M059J (cell line): Measurements from ENCODE around the gene ZNF148. TPM values are rescaled to one million over a fixed set of nuclear protein-coding genes. Genes with fewer than 3 reads are reported as not detected.
"Not testable (repeated sequence)": the region's sequence is repeated elsewhere in the genome, so short reads cannot be mapped to it uniquely, and the experiment has no call there.

Source experiments
- DNase-seq: peaks from one replicate; pipeline ENCODE4 v3.0.0-alpha.2; 2012; ENCODE audit warnings: low read depth
- total RNA-seq: library from RNA; depleted of rRNA; stranded (reverse); fragments of >200 nt; shearing (Covaris generic); gene quantifications from 2 replicates; pipeline ENCODE4 v1.2.3, GENCODE V29; 2014

The ZNF148 gene
- total RNA-seq, 1 experiment from 2014 or later: 36.8 TPM

GRCh38 chr3:125374501-125374995 lies 577 bp downstream of the ZNF148 start:
- DNase-seq: peak; percentile 59

- DNase-seq: peak; percentile 48
Measured at GRCh38 chr3:125367403-125368230, 7.5 kb downstream of the ZNF148 start.

- no peak for DNase-seq
Measured at GRCh38 chr3:125366132-125366531, 9.0 kb downstream of the ZNF148 start.

GRCh38 chr3:125359700-125360099 lies 15.4 kb downstream of the ZNF148 start:
- DNase-seq: no peak

- DNase-seq: no peak
Measured at GRCh38 chr3:125358923-125359322, 16.2 kb downstream of the ZNF148 start.

GRCh38 chr3:125357837-125358236 lies 17.3 kb downstream of the ZNF148 start:
- no peak for DNase-seq

GRCh38 chr3:125357032-125357658 lies 18.0 kb downstream of the ZNF148 start:
- no peak for DNase-seq

DNA sequence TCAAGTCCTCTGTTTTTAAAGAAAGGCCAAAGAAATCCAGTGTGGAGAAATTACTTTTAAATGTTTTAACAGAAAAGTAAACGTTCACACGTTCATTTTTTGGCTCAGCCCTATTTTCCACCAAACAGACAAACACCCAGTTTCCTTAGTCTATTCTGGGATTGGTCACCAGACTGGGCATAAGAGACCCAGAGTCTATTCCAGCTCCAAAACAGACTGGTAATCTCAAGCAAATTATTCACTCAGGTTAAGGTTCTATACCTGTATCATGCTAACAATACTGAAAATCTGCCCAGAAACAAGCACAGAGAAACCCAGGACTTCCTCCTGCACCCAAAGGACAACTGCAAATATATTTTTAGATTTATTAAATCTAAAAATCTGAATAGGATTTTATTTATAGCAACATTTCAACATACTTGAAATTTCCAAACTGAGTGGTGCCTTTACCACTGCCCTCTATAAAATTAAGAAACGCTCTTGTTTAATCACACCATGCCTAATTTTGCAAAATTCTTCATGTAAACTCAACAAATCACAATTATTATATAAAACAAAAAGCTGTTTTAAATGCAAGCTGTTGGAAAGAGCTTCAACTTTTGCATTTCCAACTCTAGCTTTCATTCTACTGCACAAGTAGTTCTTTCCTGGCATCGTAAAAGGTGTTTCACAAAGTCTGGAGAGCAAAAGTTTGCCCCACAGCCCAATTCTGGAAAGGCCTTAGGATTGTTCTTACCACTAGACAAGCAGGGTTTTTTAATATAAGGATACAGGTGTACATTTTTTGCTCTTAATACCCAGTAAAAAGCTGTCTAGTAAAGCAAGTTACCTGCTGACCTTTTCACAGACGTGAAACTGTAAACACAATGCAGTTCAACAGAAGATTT lies 18.7 kb downstream of the ZNF148 start:
- DNase-seq: no peak

DNA sequence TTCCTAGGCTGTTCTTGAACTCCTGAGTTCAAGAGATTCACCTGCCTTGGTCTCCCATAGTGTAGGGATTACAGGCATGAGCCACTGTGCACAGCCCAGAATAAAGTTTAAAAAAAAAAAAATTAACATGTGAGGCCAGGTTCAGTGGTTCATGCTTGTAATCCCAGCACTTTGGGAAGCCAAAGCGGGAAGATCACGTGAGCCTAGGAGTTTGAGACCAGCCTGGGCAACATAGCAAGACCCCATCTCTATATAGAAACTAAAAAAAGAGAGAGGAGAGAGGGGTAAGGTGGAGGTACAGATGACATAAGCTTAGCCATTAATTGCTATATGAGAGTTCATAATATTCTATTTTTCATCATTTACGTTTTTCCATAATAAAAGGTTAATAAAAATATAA lies 21.5 kb downstream of the ZNF148 start:
- no peak for DNase-seq

GRCh38 chr3:125353128-125353527 lies 22.0 kb downstream of the ZNF148 start:
- DNase-seq: no peak

GRCh38 chr3:125351814-125352456 lies 23.2 kb downstream of the ZNF148 start:
- peak; percentile 40 for DNase-seq

DNA sequence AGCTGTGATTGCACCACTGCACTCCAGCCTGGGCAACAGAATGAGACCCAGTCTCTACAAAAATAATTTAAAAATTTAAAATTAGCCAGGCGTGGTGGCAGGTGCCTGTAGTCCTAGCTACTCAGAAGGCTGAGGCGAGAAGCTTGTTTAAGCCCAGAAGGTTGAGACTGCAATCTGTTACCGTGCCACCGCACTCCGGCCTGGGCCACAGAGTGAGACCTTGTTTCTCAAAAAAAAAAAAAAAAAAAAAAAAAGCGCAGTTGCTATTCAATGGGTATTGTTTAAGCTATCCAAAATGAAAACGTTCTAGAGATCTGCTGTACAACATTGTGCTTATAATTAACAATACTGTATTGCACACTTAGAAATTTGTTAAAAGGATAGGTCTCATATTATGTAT lies 24.0 kb downstream of the ZNF148 start:
- DNase-seq: no peak

DNA sequence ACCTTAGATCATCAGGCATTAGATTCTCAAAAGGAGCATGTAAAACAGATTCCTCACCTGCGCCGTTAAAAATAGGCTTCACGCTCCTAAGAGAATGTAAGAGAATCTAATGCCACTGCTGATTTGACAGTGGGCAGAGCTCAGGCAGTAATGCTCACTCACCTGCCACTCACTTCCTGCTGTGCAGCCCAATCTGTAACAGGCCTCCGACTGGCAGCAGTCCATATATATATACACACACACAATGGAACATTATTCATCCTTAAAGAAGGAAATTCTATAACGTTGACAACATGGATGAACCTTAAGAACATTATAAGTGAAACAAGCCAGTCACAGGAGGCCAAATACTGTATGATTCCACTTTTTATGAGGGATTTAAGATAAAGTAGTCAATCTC lies 24.5 kb downstream of the ZNF148 start:
- no peak for DNase-seq

GRCh38 chr3:125349556-125350165 lies 25.5 kb downstream of the ZNF148 start:
- no peak for DNase-seq

DNA sequence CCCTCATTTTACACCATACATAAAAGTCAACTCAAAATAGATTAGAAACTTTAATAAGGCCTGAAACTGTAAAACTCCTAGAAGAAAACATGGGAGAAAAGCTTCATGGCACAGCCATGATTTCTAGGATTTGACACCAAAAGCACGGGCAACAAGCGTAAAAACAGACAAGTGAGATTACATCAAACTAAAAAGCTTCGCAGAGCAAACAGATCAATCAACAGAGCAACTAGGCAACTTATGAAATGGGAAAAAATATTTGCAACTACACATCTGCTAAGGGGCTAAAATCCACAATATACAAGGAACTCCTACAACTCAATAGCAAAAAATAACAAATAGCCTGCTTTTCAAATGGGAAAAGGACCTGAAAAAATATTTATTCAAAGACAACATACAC lies 26.1 kb downstream of the ZNF148 start:
- no peak for DNase-seq

DNA sequence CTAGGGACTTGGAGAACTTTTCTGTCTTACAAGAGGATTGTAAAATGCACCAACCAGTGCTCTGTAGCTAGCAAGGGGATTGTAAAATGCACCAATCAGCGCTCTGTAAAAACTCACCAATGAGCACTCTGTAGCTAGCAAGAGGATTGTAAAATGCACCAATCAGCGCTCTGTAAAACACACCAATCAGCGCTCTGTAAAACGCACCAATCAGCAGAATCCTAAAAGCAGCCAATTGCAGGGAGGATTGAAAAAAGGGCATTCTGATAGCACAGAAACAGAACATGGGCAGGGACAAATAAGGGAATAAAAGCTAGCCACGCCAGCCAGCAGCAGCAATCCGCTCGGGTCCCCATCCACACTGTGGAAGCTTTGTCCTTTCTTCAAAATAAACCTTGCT lies 31.8 kb downstream of the ZNF148 start:
- DNase-seq: not testable (repeated sequence)

DNA sequence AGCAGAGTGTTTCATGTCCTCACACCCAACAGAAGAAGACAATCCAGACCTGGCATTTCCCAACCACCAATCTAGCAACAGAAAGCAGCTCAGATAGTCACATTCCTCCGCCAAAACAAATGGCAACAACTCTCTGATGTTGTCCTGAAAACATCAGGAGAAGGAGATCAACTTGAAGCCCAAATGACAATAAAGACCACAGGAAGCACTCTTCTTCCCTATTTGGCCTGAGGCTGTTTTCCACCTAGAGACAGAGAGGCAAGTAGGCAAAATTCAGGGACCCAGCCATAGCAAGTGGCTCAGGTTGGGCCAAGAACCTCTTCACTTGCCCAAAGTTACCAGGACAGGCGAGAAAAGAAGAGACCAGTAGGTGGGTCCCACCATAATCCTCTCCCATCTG lies 35.0 kb downstream of the ZNF148 start:
- DNase-seq: peak; percentile 24

- no peak for DNase-seq
Measured at GRCh38 chr3:125337506-125337905, 37.6 kb downstream of the ZNF148 start.

DNA sequence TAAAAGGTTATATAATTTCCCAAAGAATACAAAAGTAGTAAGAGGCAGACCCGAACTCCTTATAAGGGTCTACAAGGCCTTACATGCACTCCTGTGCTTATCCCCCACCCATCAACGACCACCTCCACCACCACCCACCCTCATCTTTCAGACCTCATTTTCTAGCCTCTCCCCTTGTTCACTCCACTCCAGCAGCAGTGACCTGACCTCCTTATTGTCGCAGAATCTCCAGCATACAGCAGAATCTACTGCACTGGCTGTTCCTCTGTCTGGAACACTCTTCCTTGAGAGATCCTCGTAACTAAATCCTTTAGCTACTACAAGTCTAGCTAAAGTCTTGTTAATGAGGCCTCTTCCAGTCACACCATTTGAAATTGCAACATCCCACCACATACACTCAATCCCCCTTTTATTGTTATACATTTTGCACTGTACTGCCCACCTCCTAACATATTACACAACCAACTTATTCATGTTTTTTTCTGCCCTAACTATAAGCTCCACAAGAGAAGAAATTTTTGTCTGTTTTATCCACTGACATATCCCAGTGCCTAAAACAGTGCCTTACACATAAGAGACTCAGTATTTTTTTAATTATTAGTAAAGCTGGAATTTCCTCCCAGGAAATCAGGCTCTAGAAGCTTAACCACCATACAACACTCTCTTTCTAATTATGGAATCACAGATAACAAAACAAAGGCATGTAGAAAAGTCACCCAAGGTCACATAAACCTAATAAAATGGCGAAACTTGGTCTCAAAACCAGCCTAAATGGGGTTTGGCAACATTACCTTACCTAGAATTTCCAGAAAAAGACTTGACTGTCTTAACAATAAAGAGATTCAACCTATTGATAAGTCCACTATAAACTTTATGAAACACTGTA lies 40.2 kb downstream of the ZNF148 start:
- peak; percentile 51 for DNase-seq

- peak; percentile 20 for DNase-seq
Measured at GRCh38 chr3:125332504-125332903, 42.6 kb downstream of the ZNF148 start.
